ENCODE measurements around the gene CD302. TPM values are rescaled to one million over a fixed set of nuclear protein-coding genes. Genes with fewer than 3 reads are reported as not detected.
A peak's percentile ranks its signal among the peaks of the same experiment; 100 is the strongest.

The CD302 gene
- total and polyA plus RNA-seq, 2 donors (not counting 3 experiments of a cell fraction or from before 2014, with no cell fraction given) = 10.4 to 10.6 TPM

DNA sequence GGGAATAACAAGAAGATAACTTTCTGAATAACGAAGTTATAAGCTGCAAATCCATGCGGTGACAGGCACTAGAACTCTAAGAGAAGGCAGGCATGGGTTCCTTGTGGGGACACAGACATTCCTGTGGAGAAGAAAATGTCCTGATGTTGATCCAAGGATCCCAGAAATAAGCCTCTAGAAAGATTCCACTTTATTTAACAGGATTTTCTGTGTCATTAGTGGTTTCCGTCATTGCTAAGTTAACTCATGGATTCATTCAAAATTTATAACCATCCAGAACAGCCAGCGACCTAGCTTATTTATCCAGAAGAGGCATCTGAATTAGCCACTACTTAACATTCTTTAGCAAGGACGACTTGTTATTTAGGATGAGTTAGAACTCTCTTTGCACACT lies 10.0 kb upstream of the CD302 start:
- BruUV-seq (replicated peaks) = no TSS peak
- Histone ChIP-seq H3K9me1 (replicated peaks; ENCODE audit: control insufficient read depth, extremely low read depth, insufficient read depth, low read length) (no peaks in the 10 kb centered on the region), H3K79me2 (ENCODE audit: control insufficient read depth, insufficient read depth, low read length) (no peaks in the 10 kb centered on the region), H3K36me3 (ENCODE audit: control insufficient read depth in 2 of 2, extremely low read depth in 1 of 2, insufficient read depth in 2 of 2, low read length in 2 of 2) (no peaks in the 10 kb centered on the region), H3K4me3 (replicated peaks in 1 of 3; ENCODE audit: insufficient read depth in 1 of 3, low read depth in 1 of 3, low read length in 3 of 3) (no peak overlapping the region), H3K9ac (replicated peaks; ENCODE audit: extremely low read depth, insufficient read depth, low read length) (no peak overlapping the region), H3K27me3 (ENCODE audit: control insufficient read depth in 2 of 2, insufficient read depth in 2 of 2, low read length in 2 of 2) (no peaks in the 10 kb centered on the region), H3K4me2 (ENCODE audit: insufficient read depth, low read length) (no peak overlapping the region), H3K9me3 (replicated peaks; ENCODE audit: control insufficient read depth, insufficient read depth, low read length) (no peaks in the 10 kb centered on the region), H3K27ac (ENCODE audit: insufficient read depth, low read depth, low read length) (no peak overlapping the region), H4K20me1 (replicated peaks; ENCODE audit: control insufficient read depth, extremely low read depth, insufficient read depth, low read length) (no peaks in the 10 kb centered on the region), H2AFZ (ENCODE audit: low read depth, low read length) (no peak overlapping the region), H3K4me1 (ENCODE audit: control insufficient read depth, extremely low read depth, insufficient read depth, low read length) (no peaks in the 10 kb centered on the region)
- FAIRE-seq = no peak
- intact Hi-C loops (cut with micrococcal nuclease) = no loop called here
- POLR2A ChIA-PET = no interaction called here
- dilution Hi-C loops (cut with MboI; ENCODE audit: extremely low pct_ligation_motif_present, low sequenced_read_pairs) = no loop called here
- DNase-seq (ENCODE audit: low read depth, low spot score) = no peak
- TF ChIP-seq JUN (IDR thresholded peaks at IDR 0.05; ENCODE audit: borderline replicate concordance, insufficient read depth, insufficient read length, low read depth) (no peak), MYC (IDR thresholded peaks at IDR 0.05; ENCODE audit: low read depth, low read length) (no peak), EZH2 (IDR thresholded peaks at IDR 0.05; ENCODE audit: borderline replicate concordance, low read depth, low read length, severe bottlenecking) (no peak), POLR2A (IDR thresholded peaks at IDR 0.05; ENCODE audit: low read depth, low read length) (no peak), GATA2 (IDR thresholded peaks at IDR 0.05; ENCODE audit: insufficient read depth, insufficient read length, low read depth, low read length) (no peak)
- CTCF ChIA-PET = interaction anchor here (0.9 to 5.6 kb wide), 16 partner anchors 10 to 396 kb away, joined by 3 to 36 read pairs (median 4); no protein-coding TSS in a partner anchor

DNA sequence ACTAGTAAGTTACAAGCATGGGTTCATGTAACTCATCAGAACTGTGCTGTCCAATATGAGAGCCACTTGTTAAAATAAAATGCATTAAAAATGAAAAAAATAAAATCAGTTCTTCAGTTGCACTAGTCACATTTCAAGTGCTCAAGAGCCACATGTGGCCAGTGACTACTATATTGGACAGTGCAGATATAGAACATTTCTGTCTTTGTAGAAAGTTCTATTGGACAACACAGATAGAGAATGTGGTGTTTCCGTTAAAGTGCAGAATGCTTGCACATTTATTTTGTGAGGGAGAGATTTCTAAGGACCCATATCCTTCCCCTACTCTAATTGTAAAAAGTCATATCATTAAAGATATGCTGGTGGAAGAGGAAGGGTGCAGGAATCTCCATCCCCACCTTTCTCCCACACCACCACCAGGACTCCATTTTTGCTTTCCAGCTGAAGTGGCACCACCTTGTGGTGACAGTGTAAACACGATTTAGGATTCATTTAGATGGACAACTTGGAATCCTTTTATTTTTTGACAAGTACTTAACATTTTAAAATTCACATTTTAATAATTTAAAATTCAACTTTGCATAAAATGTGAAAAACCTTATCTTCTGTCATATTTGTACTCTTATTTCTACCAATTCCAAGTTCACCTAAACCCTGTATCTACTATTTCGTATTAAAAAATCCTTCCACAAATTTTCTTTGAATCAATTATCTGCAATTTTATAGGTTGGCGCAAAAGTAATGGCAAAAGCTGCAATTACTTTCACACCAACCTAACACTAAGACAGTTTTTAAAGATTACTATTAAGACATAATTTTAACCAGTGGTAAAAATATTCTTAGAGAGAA lies 9.4 kb upstream of the CD302 start:
- intact Hi-C loops (cut with micrococcal nuclease) (loop anchor here (1.0 kb wide), 1 partner anchor 161 kb away; no protein-coding TSS in a partner anchor), dilution Hi-C loops (cut with MboI; ENCODE audit: extremely low pct_ligation_motif_present, low sequenced_read_pairs) (no loop called here)
- ChIA-PET POLR2A (no interaction called here), CTCF (interaction anchor here (1.0 to 5.6 kb wide), 15 partner anchors 8 to 395 kb away, joined by 3 to 36 read pairs (median 4); no protein-coding TSS in a partner anchor)
- no peak overlapping the region for H3K9ac ChIP-seq (replicated peaks; ENCODE audit: extremely low read depth, insufficient read depth, low read length)
- BruUV-seq (replicated peaks) = no TSS peak
- H3K79me2 ChIP-seq (ENCODE audit: control insufficient read depth, insufficient read depth, low read length) = no peaks in the 10 kb centered on the region
- no peak overlapping the region for H3K27ac ChIP-seq (ENCODE audit: insufficient read depth, low read depth, low read length)
- no peak overlapping the region for H3K4me2 ChIP-seq (ENCODE audit: insufficient read depth, low read length)
- no peaks in the 10 kb centered on the region for H4K20me1 ChIP-seq (replicated peaks; ENCODE audit: control insufficient read depth, extremely low read depth, insufficient read depth, low read length)
- H2AFZ ChIP-seq (ENCODE audit: low read depth, low read length) = no peak overlapping the region
- no peaks in the 10 kb centered on the region for H3K9me1 ChIP-seq (replicated peaks; ENCODE audit: control insufficient read depth, extremely low read depth, insufficient read depth, low read length)
- H3K27me3 ChIP-seq (ENCODE audit: control insufficient read depth in 2 of 2, insufficient read depth in 2 of 2, low read length in 2 of 2) = no peaks in the 10 kb centered on the region
- no peak overlapping the region for H3K4me3 ChIP-seq (replicated peaks in 1 of 3; ENCODE audit: insufficient read depth in 1 of 3, low read depth in 1 of 3, low read length in 3 of 3)
- peak; percentile 69 for DNase-seq (ENCODE audit: low read depth, low spot score)
- no peaks in the 10 kb centered on the region for H3K9me3 ChIP-seq (replicated peaks; ENCODE audit: control insufficient read depth, insufficient read depth, low read length)
- H3K4me1 ChIP-seq (ENCODE audit: control insufficient read depth, extremely low read depth, insufficient read depth, low read length) = no peaks in the 10 kb centered on the region
- TF ChIP-seq FOS (IDR thresholded peaks at IDR 0.05; ENCODE audit: borderline replicate concordance, insufficient read depth, low read length) (no peak), POLR2A (IDR thresholded peaks at IDR 0.05; ENCODE audit: low read depth, low read length) (no peak), GATA2 (IDR thresholded peaks at IDR 0.05; ENCODE audit: insufficient read depth, insufficient read length, low read depth, low read length) (no peak), JUN (IDR thresholded peaks at IDR 0.05; ENCODE audit: borderline replicate concordance, insufficient read depth, insufficient read length, low read depth) (no peak), MYC (IDR thresholded peaks at IDR 0.05; ENCODE audit: low read depth, low read length) (no peak)
- TF ChIP-seq, protein P1, sequence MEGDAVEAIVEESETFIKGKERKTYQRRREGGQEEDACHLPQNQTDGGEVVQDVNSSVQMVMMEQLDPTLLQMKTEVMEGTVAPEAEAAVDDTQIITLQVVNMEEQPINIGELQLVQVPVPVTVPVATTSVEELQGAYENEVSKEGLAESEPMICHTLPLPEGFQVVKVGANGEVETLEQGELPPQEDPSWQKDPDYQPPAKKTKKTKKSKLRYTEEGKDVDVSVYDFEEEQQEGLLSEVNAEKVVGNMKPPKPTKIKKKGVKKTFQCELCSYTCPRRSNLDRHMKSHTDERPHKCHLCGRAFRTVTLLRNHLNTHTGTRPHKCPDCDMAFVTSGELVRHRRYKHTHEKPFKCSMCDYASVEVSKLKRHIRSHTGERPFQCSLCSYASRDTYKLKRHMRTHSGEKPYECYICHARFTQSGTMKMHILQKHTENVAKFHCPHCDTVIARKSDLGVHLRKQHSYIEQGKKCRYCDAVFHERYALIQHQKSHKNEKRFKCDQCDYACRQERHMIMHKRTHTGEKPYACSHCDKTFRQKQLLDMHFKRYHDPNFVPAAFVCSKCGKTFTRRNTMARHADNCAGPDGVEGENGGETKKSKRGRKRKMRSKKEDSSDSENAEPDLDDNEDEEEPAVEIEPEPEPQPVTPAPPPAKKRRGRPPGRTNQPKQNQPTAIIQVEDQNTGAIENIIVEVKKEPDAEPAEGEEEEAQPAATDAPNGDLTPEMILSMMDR (IDR thresholded peaks at IDR 0.05; ENCODE audit: extremely low read depth in 1 of 2, insufficient read depth in 1 of 2, low read depth in 1 of 2, low read length in 2 of 2) = peak; percentile 62 to 67
- TF ChIP-seq, protein P2, sequence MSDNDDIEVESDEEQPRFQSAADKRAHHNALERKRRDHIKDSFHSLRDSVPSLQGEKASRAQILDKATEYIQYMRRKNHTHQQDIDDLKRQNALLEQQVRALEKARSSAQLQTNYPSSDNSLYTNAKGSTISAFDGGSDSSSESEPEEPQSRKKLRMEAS (IDR thresholded peaks at IDR 0.05; ENCODE audit: insufficient read depth, insufficient read length) = no peak
- no peaks in the 10 kb centered on the region for H3K36me3 ChIP-seq (ENCODE audit: control insufficient read depth in 2 of 2, extremely low read depth in 1 of 2, insufficient read depth in 2 of 2, low read length in 2 of 2)
- FAIRE-seq = no peak

Measured in endothelial cell of umbilical vein (primary cell).